Measurements from ENCODE around the gene GPRIN3. TPM values are rescaled to one million over a fixed set of nuclear protein-coding genes. Genes with fewer than 3 reads are reported as not detected.
"Not testable (repeated sequence)": the region's sequence is repeated elsewhere in the genome, so short reads cannot be mapped to it uniquely, and the experiment has no call there.

GPRIN3 gene
- total RNA-seq, 1 experiment from 2014 or later = not detected

GRCh38 chr4:89279385-89279784 is 28.2 kb downstream of the GPRIN3 start:
- Histone ChIP-seq H3K4me3 (no peak overlapping the region), H3K9me3 (no peaks in the 10 kb centered on the region), H3K27me3 (no peaks in the 10 kb centered on the region), H3K36me3 (no peaks in the 10 kb centered on the region)
- DNase-seq = no peak

- DNase-seq = peak; percentile 5
- H3K9me3 ChIP-seq = no peaks in the 10 kb centered on the region
- no peaks in the 10 kb centered on the region for H3K27me3 ChIP-seq
- H3K4me3 ChIP-seq = no peak overlapping the region
- no peaks in the 10 kb centered on the region for H3K36me3 ChIP-seq
These were observed 30.2 kb downstream of the GPRIN3 start for GRCh38 chr4:89277412-89277811.

- DNase-seq = no peak
- no peaks in the 10 kb centered on the region for H3K27me3 ChIP-seq
- H3K9me3 ChIP-seq = no peaks in the 10 kb centered on the region
- H3K4me3 ChIP-seq = no peak overlapping the region
- no peaks in the 10 kb centered on the region for H3K36me3 ChIP-seq
These were observed 31.3 kb downstream of the GPRIN3 start for GRCh38 chr4:89276296-89276695.

- H3K27me3 ChIP-seq = no peaks in the 10 kb centered on the region
- no peaks in the 10 kb centered on the region for H3K36me3 ChIP-seq
- H3K9me3 ChIP-seq = no peaks in the 10 kb centered on the region
- H3K4me3 ChIP-seq = no peak overlapping the region
- DNase-seq = no peak
These were observed 32.0 kb downstream of the GPRIN3 start for GRCh38 chr4:89275587-89275986.

GRCh38 chr4:89273741-89274141 is 33.9 kb downstream of the GPRIN3 start:
- DNase-seq = no peak
- Histone ChIP-seq H3K4me3 (no peak overlapping the region), H3K36me3 (no peaks in the 10 kb centered on the region), H3K9me3 (no peaks in the 10 kb centered on the region), H3K27me3 (no peaks in the 10 kb centered on the region)

- no peak for DNase-seq
- H3K9me3 ChIP-seq = no peaks in the 10 kb centered on the region
- no peaks in the 10 kb centered on the region for H3K36me3 ChIP-seq
- H3K27me3 ChIP-seq = no peaks in the 10 kb centered on the region
- no peak overlapping the region for H3K4me3 ChIP-seq
These were observed 36.8 kb downstream of the GPRIN3 start for GRCh38 chr4:89270792-89271191.

GRCh38 chr4:89269121-89269666 is 38.4 kb downstream of the GPRIN3 start:
- H3K4me3 ChIP-seq = no peak overlapping the region
- no peak for DNase-seq
- no peaks in the 10 kb centered on the region for H3K36me3 ChIP-seq
- H3K9me3 ChIP-seq = no peaks in the 10 kb centered on the region
- H3K27me3 ChIP-seq = no peaks in the 10 kb centered on the region

GRCh38 chr4:89268679-89269078 is 38.9 kb downstream of the GPRIN3 start:
- no peak overlapping the region for H3K4me3 ChIP-seq
- H3K36me3 ChIP-seq = no peaks in the 10 kb centered on the region
- DNase-seq = no peak
- H3K9me3 ChIP-seq = no peaks in the 10 kb centered on the region
- H3K27me3 ChIP-seq = no peaks in the 10 kb centered on the region

GRCh38 chr4:89267846-89268245 is 39.8 kb downstream of the GPRIN3 start:
- no peaks in the 10 kb centered on the region for H3K36me3 ChIP-seq
- no peaks in the 10 kb centered on the region for H3K9me3 ChIP-seq
- no peak overlapping the region for H3K4me3 ChIP-seq
- H3K27me3 ChIP-seq = no peaks in the 10 kb centered on the region
- DNase-seq = no peak

- DNase-seq = no peak
- Histone ChIP-seq H3K4me3 (no peak overlapping the region), H3K9me3 (no peaks in the 10 kb centered on the region), H3K36me3 (no peaks in the 10 kb centered on the region), H3K27me3 (no peaks in the 10 kb centered on the region)
These were observed 40.2 kb downstream of the GPRIN3 start for GRCh38 chr4:89267392-89267791.

- no peak for DNase-seq
- no peaks in the 10 kb centered on the region for H3K9me3 ChIP-seq
- H3K27me3 ChIP-seq = no peaks in the 10 kb centered on the region
- no peak overlapping the region for H3K4me3 ChIP-seq
- no peaks in the 10 kb centered on the region for H3K36me3 ChIP-seq
These were observed 41.5 kb downstream of the GPRIN3 start for GRCh38 chr4:89266128-89266527.

- no peak for DNase-seq
- no peaks in the 10 kb centered on the region for H3K9me3 ChIP-seq
- H3K4me3 ChIP-seq = no peak overlapping the region
- H3K27me3 ChIP-seq = no peaks in the 10 kb centered on the region
- H3K36me3 ChIP-seq = no peaks in the 10 kb centered on the region
These were observed 44.3 kb downstream of the GPRIN3 start for GRCh38 chr4:89263265-89263664.

GRCh38 chr4:89259301-89260028 is 48.1 kb downstream of the GPRIN3 start:
- H3K27me3 ChIP-seq = no peaks in the 10 kb centered on the region
- DNase-seq = no peak
- no peak overlapping the region for H3K4me3 ChIP-seq
- H3K36me3 ChIP-seq = no peaks in the 10 kb centered on the region
- no peaks in the 10 kb centered on the region for H3K9me3 ChIP-seq

GRCh38 chr4:89258506-89258905 is 49.1 kb downstream of the GPRIN3 start:
- DNase-seq = no peak
- no peaks in the 10 kb centered on the region for H3K9me3 ChIP-seq
- H3K4me3 ChIP-seq = no peak overlapping the region
- H3K36me3 ChIP-seq = no peaks in the 10 kb centered on the region
- no peaks in the 10 kb centered on the region for H3K27me3 ChIP-seq

GRCh38 chr4:89257376-89257775 is 50.2 kb downstream of the GPRIN3 start:
- Histone ChIP-seq H3K9me3 (no peaks in the 10 kb centered on the region), H3K4me3 (no peak overlapping the region), H3K36me3 (no peaks in the 10 kb centered on the region), H3K27me3 (no peaks in the 10 kb centered on the region)
- no peak for DNase-seq

- Histone ChIP-seq H3K9me3 (no peaks in the 10 kb centered on the region), H3K27me3 (no peaks in the 10 kb centered on the region), H3K4me3 (no peak overlapping the region), H3K36me3 (no peaks in the 10 kb centered on the region)
- DNase-seq = no peak
These were observed 51.3 kb downstream of the GPRIN3 start for GRCh38 chr4:89256203-89256800.

GRCh38 chr4:89254847-89255246 is 52.8 kb downstream of the GPRIN3 start:
- no peaks in the 10 kb centered on the region for H3K27me3 ChIP-seq
- no peak overlapping the region for H3K4me3 ChIP-seq
- no peaks in the 10 kb centered on the region for H3K36me3 ChIP-seq
- H3K9me3 ChIP-seq = no peaks in the 10 kb centered on the region
- no peak for DNase-seq

GRCh38 chr4:89254347-89254746 is 53.3 kb downstream of the GPRIN3 start:
- H3K4me3 ChIP-seq, H3K9me3 ChIP-seq, H3K27me3 ChIP-seq, DNase-seq, H3K36me3 ChIP-seq: not testable (repeated sequence)
